ENCODE data around the gene ZNF700.
"Not testable (repeated sequence)": the region's sequence is repeated elsewhere in the genome, so short reads cannot be mapped to it uniquely, and the experiment has no call there.

The ZNF700 gene

DNA sequence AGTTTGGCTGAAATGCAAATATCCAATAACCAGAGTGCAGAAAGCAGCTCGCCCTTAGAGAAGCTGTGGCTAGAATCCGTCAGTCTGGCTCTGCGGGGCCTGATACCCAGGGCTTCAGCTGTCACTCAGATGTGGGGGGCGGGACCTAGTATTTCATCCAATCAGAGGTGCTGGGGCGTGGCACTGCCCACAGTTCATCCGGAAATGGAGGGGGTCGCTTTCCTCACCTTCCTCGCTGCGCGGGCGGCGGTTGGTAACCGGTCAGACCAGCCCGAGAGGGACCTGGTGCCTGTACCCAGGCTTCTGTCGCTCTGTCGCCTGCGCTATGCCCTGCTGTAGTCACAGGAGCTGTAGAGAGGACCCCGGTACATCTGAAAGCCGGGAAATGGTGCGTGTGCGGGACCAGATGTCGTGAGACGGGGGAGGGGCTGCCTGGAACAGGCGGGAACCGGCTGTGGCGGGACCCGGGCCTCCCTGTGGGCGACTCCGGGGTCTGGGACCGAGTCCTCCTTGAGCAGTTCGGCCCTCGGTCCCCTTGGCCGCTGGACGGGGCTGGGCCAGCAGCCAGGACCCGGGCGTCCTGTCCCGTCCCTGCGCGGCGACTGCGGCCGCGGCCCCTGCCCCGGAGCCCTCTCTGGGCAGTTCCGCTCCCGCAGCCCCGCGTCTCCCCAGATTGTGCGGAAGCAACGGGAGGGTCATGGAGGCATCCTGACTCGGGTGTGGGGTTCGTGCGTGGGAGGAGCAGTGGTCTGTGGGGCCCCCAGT is at the start of gene ZNF700:
ZNF700 (plus strand) TSS at position 222 of the 765 bp plus-strand sequence; CDS start at position 326, 104 bp downstream.
- peak; percentile 84 for DNase-seq

DNA sequence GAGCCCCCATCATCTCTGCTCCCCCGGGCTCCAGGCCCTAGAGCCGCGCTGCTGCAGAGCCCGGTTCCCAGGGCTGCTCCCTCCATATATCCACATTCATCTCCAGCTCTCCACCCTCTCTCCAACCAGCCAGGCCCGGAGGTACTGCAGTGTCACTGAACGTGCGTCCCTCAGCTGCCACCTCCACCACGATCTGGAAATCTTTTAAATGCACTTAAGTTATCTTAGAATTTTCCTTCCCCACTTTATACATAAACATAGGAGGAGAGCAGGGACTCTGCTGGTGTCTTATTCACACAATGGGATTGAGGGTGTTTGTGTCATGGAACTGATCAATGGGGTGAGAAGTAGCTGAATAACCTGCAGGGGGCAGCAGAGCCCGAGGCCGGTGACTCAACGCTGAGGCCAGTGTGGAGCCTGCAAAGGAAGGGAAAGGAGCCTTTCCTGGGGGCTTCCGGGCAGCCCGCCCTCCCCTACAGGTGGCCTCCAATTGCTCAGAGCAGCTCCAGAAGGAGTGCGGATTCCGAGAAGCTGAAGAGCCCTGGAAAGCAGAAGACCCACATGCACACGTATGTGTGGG is 45.1 kb upstream of the ZNF700 start:
- DNase-seq: not testable (repeated sequence)

DNA sequence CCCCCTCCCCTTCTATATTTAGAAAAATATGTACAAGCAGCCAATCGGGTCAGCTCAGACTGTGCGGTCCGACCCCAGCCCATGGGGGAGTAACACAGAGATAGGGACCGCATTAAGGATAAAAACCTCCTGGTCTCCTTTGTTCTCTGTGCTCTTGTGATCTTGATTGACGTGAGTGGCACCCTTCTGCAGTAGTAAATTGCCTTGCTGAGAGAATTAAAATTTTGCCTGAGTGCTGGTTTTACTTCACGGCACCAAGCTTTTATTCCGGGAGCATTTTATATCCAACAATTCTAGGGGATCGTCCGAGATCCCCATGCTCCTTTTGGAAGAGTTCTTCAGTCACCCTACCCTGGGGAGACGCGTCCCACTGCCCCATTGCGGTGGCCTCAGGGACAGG is 44.3 kb upstream of the ZNF700 start:
- no peak for DNase-seq

DNA sequence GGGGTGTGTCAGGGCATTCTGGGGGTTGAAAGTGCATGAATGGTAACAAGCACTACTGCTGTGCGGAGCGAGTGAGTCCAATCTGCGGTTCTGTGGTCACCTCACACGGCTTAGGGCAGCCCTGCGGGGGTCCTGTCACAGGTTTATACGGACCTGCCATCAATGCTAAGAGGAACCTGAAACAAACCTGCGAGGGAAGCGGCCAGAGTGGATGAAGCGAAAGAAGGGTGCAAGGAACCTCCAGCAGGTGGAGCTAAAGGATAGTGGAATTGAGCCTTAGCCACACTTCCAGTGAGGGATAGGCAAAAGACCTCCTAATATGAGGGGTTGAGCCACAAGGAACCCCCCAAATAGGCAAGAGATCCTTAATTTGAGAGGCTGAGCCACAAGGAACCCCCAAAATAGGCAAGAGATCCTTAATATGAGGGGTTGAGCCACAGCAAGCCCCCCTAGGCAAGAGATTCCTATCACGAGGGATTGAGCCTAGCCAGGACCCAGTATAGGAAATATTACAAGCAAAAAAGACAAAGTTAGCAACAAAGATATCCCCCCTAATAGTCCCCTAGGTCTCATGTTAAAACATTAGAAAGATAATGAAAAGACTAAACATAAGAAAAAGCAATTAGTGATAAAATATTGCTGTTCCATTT is 43.6 kb upstream of the ZNF700 start:
- DNase-seq: peak; percentile 24

DNA sequence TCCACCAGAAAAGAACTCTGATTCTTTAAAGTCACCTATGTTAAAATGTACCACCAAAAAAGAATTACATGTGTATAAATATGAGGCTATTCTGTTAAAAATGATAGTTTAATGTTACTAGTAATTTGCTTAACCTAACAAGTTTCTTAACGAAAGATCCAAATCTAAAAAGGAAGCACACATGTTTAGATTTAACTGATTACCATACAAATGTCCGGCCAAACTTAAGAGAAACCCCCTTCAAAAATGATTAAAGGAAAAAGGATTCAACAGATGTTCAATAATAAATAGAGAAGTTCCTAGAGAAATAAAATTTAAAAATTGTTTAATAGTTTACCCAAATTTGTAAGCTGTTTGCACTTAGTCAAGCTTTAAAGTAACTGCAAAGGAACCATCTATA is 42.3 kb upstream of the ZNF700 start:
- DNase-seq: no peak

DNA sequence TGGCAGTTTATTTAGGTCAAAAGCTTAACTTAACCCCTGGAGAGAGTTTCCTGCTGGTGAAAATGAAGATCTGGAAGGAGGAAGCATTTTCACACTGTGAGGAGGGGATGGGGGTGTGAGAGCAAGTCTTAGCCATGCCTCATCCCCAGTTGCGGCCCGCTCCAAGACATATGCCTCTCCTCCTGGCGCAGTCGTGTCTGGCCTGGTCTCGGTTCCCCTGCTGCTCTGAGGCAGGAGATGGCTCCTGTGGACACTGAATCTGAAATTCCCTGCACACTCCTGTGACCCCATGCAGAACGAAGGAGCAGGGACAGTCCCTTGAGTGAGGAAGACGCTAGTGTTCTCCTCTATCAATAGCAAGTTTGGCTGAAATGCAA is 37.7 kb upstream of the ZNF700 start:
- DNase-seq: no peak

DNA sequence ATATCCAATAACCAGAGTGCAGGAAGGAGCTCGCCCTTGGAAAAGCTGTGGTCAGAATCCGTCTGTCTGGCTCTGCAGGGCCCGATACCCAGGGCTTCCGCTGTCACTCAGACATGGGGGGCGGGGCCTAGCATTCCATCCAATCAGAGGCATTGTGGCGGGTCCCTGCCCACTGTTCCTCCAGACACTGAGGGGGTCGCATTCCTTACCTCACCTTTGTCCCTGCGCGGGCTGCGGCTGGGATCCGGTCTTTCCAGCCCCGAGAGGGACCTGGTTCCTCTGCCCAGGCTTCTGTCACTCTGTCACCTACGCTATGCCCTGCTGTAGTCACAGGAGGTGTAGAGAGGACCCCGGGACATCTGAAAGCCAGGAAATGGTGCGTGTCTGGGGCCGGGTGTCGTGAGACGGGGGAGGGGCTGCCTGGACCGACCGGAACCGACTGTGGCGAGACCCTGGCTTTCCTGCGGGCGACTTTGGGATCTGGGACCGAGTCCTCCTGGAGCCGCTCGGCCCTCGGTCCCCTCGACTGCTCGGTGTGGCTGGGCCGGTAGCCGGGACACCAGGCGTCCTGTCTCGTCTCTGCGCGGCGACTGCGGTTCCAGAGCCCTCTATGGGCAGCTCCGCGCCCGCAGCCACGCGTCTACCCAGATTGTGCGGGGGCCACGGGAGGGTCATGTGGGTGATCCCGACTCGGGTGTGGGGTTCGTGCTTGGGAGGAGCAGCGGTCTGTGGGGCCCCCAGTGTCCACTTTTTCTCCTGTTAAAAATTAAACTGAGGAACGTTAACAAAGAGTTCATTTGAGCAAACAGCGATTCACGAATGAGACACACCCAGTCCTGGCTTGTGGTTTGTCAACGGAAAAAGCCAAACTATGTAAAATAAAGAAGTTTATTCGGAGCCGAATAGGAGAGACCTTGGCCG is 37.0 kb upstream of the ZNF700 start, which contains the start of gene ZNF69:
ZNF69 (plus strand) TSS at position 172 of the 921 bp plus-strand sequence; CDS start at position 314, 142 bp downstream.
- DNase-seq: no peak

DNA sequence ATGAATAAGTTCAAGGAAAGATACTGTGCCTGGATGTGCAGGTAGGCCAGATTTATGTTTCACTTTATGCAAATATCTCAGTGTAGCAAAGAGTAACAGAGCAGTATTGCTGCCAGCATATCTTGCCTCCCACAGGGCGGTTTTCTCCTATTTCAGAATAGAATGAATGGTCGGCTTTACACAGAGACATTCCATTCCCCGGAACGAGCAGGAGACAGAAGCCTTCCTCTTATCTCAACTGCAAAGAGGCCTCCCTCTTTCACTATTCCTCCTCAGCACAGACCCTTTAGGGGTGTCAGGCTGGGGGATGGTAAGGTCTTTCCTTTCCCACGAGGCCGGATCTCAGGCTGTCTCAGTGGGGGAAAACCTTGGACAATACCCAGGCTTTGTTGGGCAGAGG is 35.0 kb upstream of the ZNF700 start:
- not testable (repeated sequence) for DNase-seq

DNA sequence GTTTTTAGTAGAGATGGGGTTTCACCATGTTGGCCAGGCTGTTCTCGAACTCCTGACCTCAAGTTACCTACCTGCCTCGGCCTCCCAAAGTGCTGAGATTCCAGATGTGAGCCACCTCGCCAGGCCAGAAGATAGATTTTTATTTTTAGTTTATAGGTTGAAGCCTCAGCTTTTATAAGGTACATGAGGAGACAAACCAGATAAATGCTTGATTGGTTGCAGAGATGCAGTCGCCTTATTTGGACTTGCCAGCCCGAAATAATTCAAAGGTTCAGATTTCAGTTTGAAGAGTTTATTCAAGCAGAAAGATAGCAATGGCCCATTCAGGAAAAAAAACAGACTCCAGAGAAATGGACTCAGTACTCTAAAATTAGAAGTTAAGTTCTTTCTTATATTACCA is 34.3 kb upstream of the ZNF700 start:
- DNase-seq: no peak

DNA sequence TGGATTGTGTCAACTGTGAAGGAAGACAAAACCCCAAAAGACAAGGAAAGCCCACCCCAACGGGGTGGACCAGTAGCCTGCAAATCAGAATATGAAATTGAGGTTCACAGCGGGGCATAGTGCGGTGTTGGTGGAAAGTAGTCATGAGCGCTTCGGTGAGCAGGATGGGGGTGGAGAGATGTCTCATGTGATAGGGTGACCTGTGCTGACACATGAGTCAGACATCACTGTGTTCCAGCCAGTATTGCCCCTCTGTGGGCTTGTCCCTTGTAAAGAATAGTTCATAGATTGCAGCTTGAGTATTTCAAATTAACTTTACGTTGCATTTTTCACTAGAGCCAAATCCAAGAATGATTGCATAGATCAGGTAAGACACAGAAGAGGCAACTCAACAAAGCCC is 30.1 kb upstream of the ZNF700 start:
- no peak for DNase-seq

DNA sequence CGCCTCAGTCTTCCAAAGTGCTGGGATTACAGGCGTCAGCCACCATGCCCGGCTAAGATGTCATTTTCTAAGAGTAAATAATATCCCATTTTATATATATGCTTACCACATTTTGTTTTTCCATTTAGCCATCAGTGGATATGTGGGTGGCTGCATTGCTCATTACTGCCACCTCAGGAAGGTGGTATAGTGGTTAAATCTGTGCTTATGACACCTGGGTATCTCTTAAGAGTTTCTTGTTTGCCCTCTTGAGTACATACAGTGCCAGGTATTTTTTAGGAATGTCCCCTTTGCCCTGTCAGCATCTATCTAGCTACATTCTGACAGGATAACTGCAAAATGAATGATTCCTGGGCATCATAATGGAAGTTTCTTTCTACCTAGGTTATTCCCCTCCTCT is 22.7 kb upstream of the ZNF700 start:
- DNase-seq: no peak

DNA sequence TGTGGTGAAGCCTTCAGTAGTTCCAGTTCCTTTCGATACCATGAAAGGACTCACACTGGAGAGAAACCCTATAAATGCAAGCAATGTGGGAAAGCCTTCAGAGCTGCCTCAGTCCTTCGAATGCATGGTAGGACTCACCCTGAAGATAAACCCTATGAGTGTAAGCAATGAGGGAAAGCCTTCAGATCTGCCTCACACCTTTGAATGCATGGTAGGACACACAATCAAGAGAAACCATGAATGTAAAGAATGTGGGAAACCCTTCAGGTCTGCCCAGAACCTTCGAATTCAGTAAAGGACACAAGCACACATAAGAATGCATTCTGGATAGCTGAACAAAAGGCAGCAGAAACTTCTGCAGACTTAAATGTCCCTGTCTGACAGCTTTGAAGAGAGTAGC is 19.0 kb upstream of the ZNF700 start:
- no peak for DNase-seq

DNA sequence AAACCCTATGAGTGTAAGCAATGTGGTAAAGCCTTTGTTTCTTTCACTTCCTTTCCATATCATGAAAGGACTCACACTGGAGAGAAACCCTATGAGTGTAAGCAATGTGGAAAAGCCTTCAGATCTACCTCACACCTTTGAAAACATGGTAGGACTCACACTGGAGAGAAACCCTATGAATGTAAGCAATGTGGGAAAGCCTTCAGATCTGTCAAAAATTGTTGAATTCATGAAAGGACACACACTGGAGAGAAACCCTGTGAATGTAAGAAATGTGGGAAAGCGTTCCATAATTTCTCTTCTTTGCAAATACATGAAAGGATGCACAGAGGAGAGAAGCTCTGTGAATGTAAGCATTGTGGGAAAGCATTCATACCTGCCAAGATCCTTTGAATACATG is 13.0 kb upstream of the ZNF700 start:
- DNase-seq: not testable (repeated sequence)

DNA sequence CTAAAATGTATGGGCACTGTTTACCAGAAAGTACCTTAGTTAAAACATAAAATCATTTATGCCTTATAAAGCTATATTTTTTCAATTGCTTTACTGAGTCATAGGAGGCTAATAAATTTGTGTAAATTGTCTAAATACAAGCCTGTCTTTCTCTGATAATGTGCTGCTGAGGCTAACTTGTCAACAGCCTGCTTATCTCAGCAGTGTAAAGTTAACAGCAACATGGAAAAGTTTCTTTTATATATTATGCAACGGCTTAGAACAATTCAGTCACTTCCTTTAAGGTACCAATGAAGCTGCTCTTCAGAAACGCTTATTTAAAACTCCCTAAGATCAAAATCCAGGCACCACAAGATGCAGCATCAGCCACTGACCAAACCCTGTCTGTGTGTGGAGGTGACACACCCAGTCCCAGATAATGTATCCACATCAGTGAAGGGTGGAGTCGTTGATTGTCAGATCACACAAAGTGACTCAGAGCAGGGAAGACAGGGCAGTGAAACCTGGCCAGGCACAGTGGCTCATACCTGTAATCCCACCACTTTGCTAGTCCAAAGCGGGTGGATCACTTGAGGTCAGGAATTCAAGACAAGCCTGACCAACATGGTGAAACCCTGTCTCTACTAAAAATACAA is 10.4 kb upstream of the ZNF700 start:
- not testable (repeated sequence) for DNase-seq

DNA sequence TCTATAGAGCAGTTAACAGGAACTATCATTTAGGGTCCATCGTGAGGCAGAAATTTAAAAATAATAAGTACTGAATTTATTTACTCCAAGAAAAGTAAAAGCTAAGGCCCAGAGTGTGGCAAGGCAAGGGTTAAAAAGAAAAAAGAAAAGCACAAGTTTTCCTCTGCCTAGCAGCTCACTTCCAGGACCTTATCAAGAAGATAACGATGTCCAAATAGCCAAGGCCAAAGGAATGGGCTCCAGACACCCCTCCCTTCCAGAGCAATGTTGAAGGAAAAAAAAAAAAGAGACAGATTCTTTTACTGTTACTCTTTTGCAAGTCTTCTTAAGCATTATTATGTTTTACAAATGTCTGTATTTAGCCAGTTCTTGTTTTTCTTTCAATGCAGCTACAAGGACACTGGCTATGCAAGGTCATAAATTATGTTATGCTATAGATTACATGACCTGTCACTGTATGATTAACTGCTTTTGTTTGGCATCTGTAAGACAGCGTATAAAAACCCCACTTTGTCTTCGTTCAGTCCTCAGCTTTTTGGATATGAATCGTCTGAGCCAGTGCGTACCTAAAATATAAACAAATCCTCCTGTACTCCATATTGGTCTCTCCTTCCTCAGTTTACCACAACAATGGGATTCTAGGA is 2.9 kb upstream of the ZNF700 start:
- DNase-seq: no peak

DNA sequence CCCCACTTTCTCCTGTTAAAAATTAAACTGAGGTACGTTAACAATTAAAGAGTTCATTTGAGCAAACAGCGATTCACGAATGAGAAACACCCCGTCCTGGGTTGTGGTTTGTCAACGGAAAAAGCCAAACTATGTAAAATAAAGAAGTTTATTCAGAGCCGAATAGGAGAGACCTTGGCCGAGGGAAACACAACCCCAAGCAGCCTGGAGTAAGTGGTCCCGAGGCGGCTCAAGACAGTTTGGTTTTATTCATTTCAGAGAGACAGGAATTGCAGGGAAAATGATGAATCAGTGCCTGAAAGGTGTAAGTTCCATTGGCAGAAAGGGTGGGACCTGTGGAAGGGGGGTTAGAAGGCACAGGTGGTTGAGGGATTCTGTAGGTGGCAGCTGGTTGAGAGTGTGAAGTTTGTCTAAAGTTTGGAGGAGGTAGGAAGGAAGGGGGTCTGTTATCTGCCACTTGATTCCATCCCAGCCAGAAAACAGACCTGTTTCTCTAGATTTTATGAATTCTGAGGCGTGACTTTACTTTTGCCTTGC is 812 bp downstream of the ZNF700 start:
- not testable (repeated sequence) for DNase-seq

DNA sequence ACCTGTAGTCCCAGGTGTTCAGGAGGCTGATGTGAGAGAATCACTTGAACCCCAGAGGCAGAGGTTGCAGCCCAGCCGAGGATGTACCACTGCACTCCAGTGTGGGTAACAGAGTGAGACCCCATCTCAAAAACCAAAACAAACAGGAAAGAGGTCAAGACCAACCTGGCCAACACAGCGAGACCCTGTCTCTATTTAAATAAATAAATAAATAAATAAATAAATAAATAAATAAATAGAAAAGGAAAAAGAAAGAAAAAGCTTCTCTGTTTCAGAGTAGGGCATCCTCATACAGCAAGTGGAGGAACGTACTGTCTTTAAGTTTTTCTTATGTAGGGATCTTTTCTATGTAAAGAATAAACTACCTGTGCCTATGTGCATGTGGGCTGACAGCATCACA is 2.3 kb downstream of the ZNF700 start:
- DNase-seq: no peak

DNA sequence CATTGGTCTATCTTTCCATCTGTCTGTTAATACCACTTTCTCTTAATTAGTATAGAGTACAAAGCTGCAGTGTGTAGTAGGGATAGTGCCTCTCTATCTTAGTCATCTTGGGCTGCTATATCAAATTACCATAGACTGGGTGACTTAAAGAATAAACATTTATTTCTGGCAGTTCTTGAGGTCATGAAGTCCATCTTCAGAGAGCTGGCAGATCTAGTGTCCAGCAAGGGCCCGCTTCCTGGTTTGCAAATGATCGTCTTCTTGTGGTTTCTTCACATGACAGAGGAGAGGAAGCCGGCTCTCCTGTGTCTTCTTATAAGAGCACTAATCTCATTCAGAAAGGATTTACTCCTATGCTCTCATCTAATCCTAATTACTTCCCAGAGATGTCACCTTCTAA is 6.1 kb downstream of the ZNF700 start:
- DNase-seq: no peak

DNA sequence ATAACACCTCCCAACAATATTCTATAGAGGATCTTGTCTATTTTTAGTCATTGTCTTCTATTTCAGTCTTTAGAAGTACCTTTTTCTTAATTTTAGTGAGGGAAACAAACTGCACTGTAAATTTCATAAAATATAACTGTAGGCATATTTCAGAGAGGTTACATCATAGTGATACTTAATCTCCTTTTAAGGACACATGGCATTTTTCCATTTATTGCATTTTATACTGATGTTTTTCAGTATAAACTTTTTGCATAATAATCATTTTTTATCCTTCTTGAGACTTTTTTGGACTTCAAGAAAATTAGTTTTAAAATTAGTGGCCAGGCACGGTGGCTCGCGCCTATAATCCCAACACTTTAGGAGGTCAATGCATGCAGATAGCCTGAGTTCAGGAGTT is 6.6 kb downstream of the ZNF700 start:
- no peak for DNase-seq

DNA sequence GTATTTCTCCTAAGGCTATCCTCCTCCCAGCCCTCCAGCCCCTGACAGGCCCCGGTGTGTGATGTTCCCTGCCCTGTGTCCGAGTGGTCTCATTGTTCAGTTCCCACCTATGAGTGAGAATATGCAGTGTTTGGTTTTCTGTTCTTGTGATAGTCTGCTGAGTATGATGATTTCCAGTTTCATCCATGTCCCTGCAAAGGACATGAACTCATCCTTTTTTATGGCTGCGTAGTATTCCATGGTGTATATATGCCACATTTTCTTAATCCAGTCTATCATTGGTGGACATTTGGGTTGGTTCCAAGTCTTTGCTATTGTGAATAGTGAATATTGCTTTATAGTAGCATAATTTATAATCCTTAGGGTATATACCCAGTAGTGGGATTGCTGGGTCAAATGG is 10.9 kb downstream of the ZNF700 start:
- not testable (repeated sequence) for DNase-seq

DNA sequence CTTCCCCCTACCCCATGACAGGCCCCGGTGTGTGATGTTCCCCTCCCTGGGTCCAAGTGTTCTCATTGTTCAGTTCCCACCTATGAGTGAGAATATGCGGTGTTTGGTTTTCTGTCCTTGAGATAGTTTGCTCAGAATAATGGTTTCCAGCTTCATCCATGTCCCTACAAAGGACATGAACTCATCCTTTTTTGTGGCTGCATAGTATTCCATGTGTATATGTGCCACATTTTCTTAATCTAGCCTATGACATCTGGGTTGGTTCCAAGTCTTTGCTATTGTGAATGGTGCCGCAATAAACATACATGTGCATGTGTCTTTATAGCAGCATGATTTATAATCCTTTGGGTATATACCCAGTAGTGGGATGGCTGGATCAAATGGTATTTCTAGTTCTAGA is 13.5 kb downstream of the ZNF700 start:
- not testable (repeated sequence) for DNase-seq

All from NCI-H2171 treated with DMSO at 0.1 percent for 48 hours (cell line).